DMS153 (cell line): ENCODE data around the gene SLFN12L.
"Not testable (repeated sequence)": the region's sequence is repeated elsewhere in the genome, so short reads cannot be mapped to it uniquely, and the experiment has no call there.

Experiments used
- DNase-seq: peaks from one replicate; lab custom pipeline; 2025; lab: John Stamatoyannopoulos, UW

SLFN12L gene

DNA sequence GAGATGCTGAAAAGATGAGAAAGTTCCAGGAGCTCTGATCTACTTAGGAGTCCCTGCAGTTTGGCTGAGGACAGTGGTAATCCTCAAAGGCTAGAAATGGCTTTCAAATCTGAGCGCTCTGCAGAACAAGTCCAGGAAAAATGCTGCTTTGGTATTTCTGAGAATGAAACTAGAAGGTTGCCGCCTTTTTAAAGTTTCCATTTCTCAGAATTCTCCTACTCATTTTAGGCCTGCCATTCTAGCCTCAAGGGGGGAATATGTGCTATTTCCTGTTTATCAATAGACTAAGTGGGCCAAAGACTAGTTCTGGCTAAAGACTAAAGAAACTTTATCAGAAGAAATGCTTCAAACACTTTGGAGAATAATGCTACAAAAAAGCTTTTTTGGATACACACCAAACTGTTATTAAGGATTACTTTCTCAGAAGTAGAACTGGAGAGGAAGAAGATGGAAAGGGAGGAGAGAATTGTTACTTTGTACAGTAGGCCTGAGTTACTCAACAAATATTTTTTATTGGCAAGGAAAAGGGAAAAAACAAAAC is at the start of gene SLFN12L:
SLFN12L (minus strand) TSS at position 78 of the 541 bp plus-strand sequence. CDS start 15,314 bp downstream, outside the sequence.
- no peak for DNase-seq

DNA sequence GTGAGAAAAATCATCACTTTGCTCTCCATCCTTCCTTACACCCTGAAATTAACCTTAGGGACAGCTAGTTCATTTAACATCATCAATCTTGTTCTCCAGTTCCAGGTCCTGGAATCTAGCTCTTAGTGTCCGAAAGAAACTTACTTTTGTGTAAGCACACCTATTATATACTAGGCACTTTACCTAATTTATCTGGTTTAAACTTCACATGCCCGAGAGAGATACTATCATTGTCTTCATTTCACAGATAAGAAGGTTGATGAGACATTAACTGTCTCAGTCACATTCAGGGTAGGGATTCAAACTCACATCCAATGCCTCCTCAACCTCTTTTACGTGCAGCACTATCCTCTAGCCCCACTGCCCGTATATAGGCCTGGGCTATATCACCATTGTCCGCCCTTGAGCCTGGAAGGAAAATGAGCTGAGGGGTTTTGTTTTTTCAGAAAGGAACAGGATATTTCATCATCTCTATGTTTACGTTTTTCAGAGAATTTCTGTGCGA is 49.1 kb upstream of the SLFN12L start:
- DNase-seq = no peak

DNA sequence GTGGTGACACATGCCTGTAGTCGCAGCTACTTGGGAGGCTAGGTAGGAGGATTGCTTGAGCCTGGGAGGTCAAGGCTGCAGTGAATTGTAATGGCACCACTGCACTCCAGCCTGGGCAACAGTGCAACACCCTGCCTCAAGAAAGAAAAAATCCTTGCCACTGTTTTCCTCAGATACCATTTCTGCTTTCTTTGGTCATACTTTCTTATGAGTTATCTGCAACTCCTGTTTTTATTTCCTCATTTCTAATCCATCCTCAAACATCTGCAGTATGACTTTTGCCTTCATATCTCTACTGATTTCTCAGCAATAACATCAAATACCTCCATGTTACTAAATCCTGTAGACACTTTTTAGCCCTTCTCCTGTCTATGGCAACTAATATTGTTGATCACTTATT is 46.6 kb upstream of the SLFN12L start:
- DNase-seq = no peak

- DNase-seq = no peak
Observed at GRCh38 chr17:35578929-35579432, 41.5 kb upstream of the SLFN12L start.

- DNase-seq = peak; percentile 88
Observed at GRCh38 chr17:35578197-35578928, 40.9 kb upstream of the SLFN12L start, which contains the start of gene PEX12. TSS of gene PEX12 (minus strand) at chr17:35578571. CDS start at chr17:35578021, 550 bp downstream.

GRCh38 chr17:35577830-35578196 is 40.3 kb upstream of the SLFN12L start:
- no peak for DNase-seq

GRCh38 chr17:35575759-35576158 is 38.3 kb upstream of the SLFN12L start:
- no peak for DNase-seq

- no peak for DNase-seq
Observed at GRCh38 chr17:35569405-35569804, 31.9 kb upstream of the SLFN12L start.

- DNase-seq = no peak
Observed at GRCh38 chr17:35568561-35568960, 31.1 kb upstream of the SLFN12L start.

DNA sequence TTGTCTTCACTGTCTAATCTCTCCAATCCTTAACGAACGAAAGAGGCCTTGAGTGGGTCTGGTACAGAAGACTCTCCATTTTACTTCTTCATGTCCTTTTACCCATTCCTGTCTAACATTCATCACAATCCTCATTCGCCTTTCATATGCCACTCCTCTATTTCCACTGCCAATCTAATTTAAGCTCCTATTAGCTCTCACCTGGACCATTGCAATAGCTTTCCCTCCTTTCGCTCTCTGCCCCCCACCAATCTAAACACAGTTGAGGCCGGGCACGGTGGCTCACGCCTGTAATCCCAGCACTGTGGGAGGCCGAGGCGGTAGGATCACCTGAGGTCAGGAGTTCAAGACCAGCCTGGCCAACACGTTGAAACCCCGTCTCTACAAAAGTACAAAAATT is 29.5 kb upstream of the SLFN12L start:
- no peak for DNase-seq

- DNase-seq = not testable (repeated sequence)
Observed at GRCh38 chr17:35563181-35563580, 25.7 kb upstream of the SLFN12L start.

- no peak for DNase-seq
Observed at GRCh38 chr17:35560703-35561102, 23.2 kb upstream of the SLFN12L start, which contains the start of gene SLFN14. TSS of gene SLFN14 (minus strand) at chr17:35560819. CDS start at chr17:35558062, 2,757 bp downstream.

DNA sequence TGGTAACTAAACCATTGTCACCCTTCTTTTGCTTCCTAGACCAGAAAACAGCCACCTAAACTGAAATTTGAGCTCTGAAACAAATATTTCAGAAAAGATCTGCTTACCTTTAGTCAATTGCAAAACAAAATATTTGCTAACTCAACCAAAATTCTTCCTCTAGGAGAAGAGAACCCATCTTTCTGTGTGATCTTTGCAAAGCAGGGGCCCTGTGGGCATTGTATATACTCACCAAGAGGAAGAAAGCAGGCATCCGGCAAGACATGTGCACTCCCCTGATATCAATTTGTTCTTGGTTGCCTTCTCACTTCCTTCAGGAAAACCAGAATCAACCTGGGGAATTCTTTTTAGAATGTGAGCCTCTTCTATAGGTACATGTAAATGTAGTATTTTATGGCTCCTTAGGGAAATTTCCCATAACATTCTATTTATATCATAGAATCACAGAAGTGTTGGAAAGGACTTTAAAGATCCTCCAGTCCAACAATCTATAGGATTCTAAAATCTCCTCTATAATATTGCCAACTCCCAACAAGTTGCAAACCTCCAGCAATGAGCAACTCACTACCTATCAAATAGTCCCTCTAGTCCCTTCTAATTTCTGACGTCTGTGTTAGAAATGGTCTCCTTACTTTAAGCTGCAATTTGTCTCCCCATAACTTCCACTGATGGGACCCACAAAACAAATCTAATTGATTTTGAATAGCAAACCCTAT is 22.2 kb upstream of the SLFN12L start:
- DNase-seq = no peak

DNA sequence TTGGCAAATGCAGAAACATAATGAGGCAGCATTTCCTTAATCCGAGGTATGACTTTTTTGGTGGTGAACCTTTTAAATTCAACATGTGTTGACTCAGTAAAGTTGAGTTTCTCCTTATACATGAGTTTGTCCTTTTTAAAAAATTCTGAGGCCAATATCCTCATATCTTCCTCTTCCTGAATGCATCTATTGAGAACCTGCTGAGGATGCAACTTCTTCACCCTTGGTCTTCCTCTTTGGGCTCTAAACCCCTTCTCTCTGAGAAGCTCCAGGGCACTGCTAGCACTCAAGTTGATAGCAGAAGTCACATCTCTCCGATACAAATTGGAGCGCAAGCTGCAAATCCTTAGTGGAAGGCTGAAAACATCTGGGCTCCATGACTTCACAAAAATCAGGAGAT is 19.9 kb upstream of the SLFN12L start:
- DNase-seq = no peak

GRCh38 chr17:35555691-35556090 is 18.2 kb upstream of the SLFN12L start:
- no peak for DNase-seq

DNA sequence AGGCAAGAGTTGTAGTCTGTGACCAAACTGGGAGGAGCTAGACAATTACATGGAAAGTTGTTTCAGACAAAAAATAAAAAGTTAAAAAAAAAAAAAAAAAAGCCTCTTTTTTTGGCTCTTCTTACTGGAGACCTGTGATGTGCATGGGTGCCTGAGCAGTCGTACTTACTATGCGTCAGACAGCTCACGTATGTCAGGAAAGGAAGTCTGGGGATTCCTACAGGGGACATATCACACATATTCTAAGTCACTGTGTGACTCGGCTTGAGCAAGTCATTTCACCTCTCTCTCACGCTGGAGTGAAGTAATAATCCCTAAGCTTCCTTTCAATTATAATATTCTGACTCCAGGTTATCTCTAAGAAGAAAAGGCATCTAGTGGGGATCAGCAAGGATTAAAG is 17.2 kb upstream of the SLFN12L start:
- no peak for DNase-seq

GRCh38 chr17:35553310-35553709 is 15.8 kb upstream of the SLFN12L start:
- no peak for DNase-seq

DNA sequence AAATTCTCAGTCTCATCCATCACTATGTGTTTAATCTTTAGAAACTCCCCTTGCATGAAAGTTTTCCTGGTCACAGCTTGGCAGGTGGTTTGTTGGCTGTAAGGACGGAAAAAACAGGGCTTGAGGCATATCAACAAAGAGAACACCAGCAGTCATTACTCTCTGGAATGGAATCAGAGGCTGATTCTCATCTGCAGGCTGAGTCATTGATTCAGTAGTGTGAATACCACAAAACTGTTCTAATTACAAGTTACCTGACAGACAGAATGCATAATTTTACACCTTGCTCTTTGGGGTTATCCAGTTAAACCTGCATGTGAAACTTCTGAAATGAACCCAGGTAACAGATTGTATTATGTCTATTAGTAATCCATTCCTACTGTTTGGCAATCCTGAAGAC is 11.5 kb upstream of the SLFN12L start:
- no peak for DNase-seq

DNA sequence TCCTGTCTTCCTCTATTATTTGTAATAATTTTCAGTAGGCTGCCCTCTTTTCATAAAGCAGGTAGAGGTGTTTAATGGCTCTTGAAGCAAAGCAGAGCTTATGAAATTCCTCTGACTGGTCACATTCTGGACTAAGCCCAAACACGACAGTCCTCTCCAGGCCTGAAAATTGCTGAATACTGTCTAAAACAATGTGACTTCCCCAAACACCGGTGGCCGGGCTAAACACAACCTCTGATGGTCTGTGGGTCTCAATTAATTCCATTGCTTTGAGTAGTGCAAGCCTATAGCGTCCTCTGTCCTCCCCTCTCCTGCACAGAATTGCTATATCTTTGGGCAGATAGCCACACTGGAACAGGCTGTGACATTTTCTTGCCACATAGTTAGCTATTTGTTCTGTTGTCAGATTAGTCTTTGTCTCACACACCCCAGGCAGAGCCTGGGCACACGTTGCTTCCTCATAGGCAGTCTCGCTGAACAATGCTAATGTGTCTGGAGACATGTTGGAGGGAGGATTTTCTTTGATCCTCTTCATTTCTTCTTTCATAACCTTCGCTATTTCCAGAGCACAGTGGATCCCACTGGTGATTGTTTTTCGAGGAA is 10.8 kb upstream of the SLFN12L start:
- no peak for DNase-seq

- DNase-seq = no peak
Observed at GRCh38 chr17:35546487-35546886, 9.0 kb upstream of the SLFN12L start.

GRCh38 chr17:35545150-35545549 is 7.7 kb upstream of the SLFN12L start:
- DNase-seq = no peak

- no peak for DNase-seq
Observed at GRCh38 chr17:35543856-35544255, 6.4 kb upstream of the SLFN12L start.
